Uterus (tissue), 4 donors: Measurements from ENCODE around the gene SORT1. TPM values are rescaled to one million over a fixed set of nuclear protein-coding genes. Genes with fewer than 3 reads are reported as not detected.

Experiments used
- DNase-seq, 2 donors: peaks; one replicate each; pipeline ENCODE4 v3.0.0-alpha.2; 2019 to 2020
- H3K27ac ChIP-seq, 2 donors: fragments of 200-600 bp; sonication (generic); 1 replicate in 1 of 2; 2 replicates in 1 of 2; pipeline ENCODE4 v1.5.1; 2016 to 2018
- H3K27me3 ChIP-seq, 2 donors: fragments of 200-600 bp; sonication (generic); one replicate each; pipeline ENCODE4 v1.5.1; 2018 to 2019; ENCODE audit warnings: control low read depth in 1 of 2
- H3K36me3 ChIP-seq, 2 donors: fragments of 200-600 bp; sonication (generic); one replicate each; pipeline ENCODE4 v1.5.1; 2019; ENCODE audit warnings: control low read depth in 1 of 2
- H3K4me1 ChIP-seq, 2 donors: fragments of 200-600 bp; sonication (generic); one replicate each; pipeline ENCODE4 v1.5.1; 2018 to 2019; ENCODE audit warnings: control low read depth in 1 of 2
- H3K4me3 ChIP-seq, 2 donors: fragments of 200-600 bp; sonication (generic); 1 replicate in 1 of 2; 2 replicates in 1 of 2; pipeline ENCODE4 v1.5.1; 2018 to 2019; ENCODE audit warnings: mild to moderate bottlenecking in 1 of 2
- H3K9me3 ChIP-seq, 2 donors: fragments of 200-600 bp; sonication (generic); one replicate each; pipeline ENCODE4 v1.5.1; 2019; ENCODE audit warnings: control low read depth in 1 of 2
- CTCF ChIP-seq, 4 experiments: fragments of 200-600 bp in 2 of 4; fragments of 450-650 bp in 2 of 4; sonication (generic) in 2 of 4; IDR thresholded peaks; one replicate each; pipeline ENCODE4 v1.5.1; 2016 to 2019; ENCODE audit warnings: antibody characterized with exemption in 4 of 4, mild to moderate bottlenecking in 2 of 4, moderate library complexity in 1 of 4
- POLR2A ChIP-seq, 2 donors: fragments of 450-650 bp; IDR thresholded peaks; one replicate each; pipeline ENCODE4 v1.6.1; 2016; ENCODE audit warnings: antibody characterized with exemption in 2 of 2, mild to moderate bottlenecking in 1 of 2, moderate library complexity in 1 of 2
- intact Hi-C: fragments of 100-400 bp; cut with DNase I; formaldehyde crosslinking; loops from one replicate; pipeline ENCODE4 v1.15.1; 2023; ENCODE audit warnings: low total_unique reads
- total RNA-seq, 4 donors: library from RNA; depleted of rRNA in 3 of 4; stranded (reverse); fragments of >200 nt in 3 of 4; gene quantifications; one replicate each; pipeline versions ENCODE4 v1.1.0 to v1.2.4, GENCODE V29; 2014 to 2023
- donor health status: DM: yes; HTN: yes; CAD: no.

Gene SORT1
- total RNA-seq, 4 donors from 2014 or later = 20.2 to 43.4 (median 27.9) TPM

GRCh38 chr1:109266965-109267364 lies 130.8 kb downstream of the SORT1 start:
- TF ChIP-seq CTCF (IDR thresholded peaks at IDR 0.05) = no peak
- TF ChIP-seq POLR2A (IDR thresholded peaks at IDR 0.05) = no peak
- DNase-seq = no peak
- Histone ChIP-seq H3K27me3 (no peaks in the 10 kb centered on the region), H3K4me3 (no peak overlapping the region), H3K4me1 (no peaks in the 10 kb centered on the region), H3K36me3 (no peaks in the 10 kb centered on the region), H3K9me3 (no peaks in the 10 kb centered on the region), H3K27ac (no peak overlapping the region)
- intact Hi-C loops = no loop called here

GRCh38 chr1:109265741-109266330 lies 131.9 kb downstream of the SORT1 start:
- Histone ChIP-seq H3K9me3 (no peaks in the 10 kb centered on the region), H3K27ac (no peak overlapping the region), H3K27me3 (no peaks in the 10 kb centered on the region), H3K36me3 (no peaks in the 10 kb centered on the region), H3K4me3 (no peak overlapping the region), H3K4me1 (no peaks in the 10 kb centered on the region)
- DNase-seq = no peak
- intact Hi-C loops = no loop called here
- no peak for TF ChIP-seq POLR2A (IDR thresholded peaks at IDR 0.05)

GRCh38 chr1:109265016-109265415 lies 132.7 kb downstream of the SORT1 start:
- H3K36me3 ChIP-seq = no peaks in the 10 kb centered on the region
- no peaks in the 10 kb centered on the region for H3K27me3 ChIP-seq
- H3K9me3 ChIP-seq = no peaks in the 10 kb centered on the region
- DNase-seq = no peak
- no peak for TF ChIP-seq POLR2A (IDR thresholded peaks at IDR 0.05)
- TF ChIP-seq CTCF (IDR thresholded peaks at IDR 0.05) = no peak
- H3K4me3 ChIP-seq = no peak overlapping the region
- no peak overlapping the region for H3K27ac ChIP-seq
- no peaks in the 10 kb centered on the region for H3K4me1 ChIP-seq
- intact Hi-C loops = no loop called here

- TF ChIP-seq POLR2A (IDR thresholded peaks at IDR 0.05) (no peak), CTCF (IDR thresholded peaks at IDR 0.05) (no peak)
- H3K9me3 ChIP-seq = no peaks in the 10 kb centered on the region
- H3K27ac ChIP-seq = no peak overlapping the region
- DNase-seq = no peak
- no peak overlapping the region for H3K4me3 ChIP-seq
- H3K4me1 ChIP-seq = no peaks in the 10 kb centered on the region
- intact Hi-C loops = no loop called here
- no peaks in the 10 kb centered on the region for H3K36me3 ChIP-seq
- H3K27me3 ChIP-seq = no peaks in the 10 kb centered on the region
Measured at GRCh38 chr1:109264379-109264755, 133.4 kb downstream of the SORT1 start.

- Histone ChIP-seq H3K27ac (no peak overlapping the region), H3K9me3 (no peaks in the 10 kb centered on the region), H3K4me1 (no peaks in the 10 kb centered on the region), H3K4me3 (no peak overlapping the region), H3K36me3 (no peaks in the 10 kb centered on the region), H3K27me3 (no peaks in the 10 kb centered on the region)
- DNase-seq = peak; percentile 72 to 76
- TF ChIP-seq CTCF (IDR thresholded peaks at IDR 0.05) (peak; percentile 79 to 99 (median 94)), POLR2A (IDR thresholded peaks at IDR 0.05) (peak in 1 of 2 donors; percentile 21)
- intact Hi-C loops = no loop called here
Measured at GRCh38 chr1:109263597-109264378, 133.9 kb downstream of the SORT1 start.
